Brain pericyte (primary cell): ENCODE measurements around the gene GMPPB.

ENCODE experiments used
- DNase-seq: peaks from one replicate; pipeline ENCODE4 v3.0.0-alpha.2; 2012; ENCODE audit warnings: low read depth, low spot score

GMPPB gene

GRCh38 chr3:49671291-49672288 is 52.2 kb downstream of the GMPPB start:
- DNase-seq = no peak

- DNase-seq = no peak
Measured at GRCh38 chr3:49670940-49671290, 52.8 kb downstream of the GMPPB start.
